ENCODE measurements around the gene PPARG. TPM values are rescaled to one million over a fixed set of nuclear protein-coding genes. Genes with fewer than 3 reads are reported as not detected.

The PPARG gene
- total RNA-seq, 1 donor from 2014 or later = 128 TPM

DNA sequence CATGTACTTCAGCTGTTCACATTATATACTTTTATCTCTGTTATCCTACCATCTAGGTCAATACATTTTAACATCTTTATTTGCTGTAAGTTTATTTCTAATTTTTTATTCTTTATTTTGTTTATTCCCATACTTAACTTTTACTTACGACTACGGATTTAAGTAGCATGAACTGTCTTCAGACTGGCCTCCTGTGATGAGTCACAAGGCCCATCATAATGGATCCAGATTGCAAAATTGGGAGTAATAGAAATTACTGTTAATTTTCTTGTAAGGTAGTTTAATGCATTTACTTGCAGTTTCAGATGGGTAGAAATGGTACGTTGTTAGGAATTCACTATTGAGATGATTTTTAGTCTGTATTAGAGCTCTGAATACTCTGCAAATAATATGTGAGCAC, 45.9 kb downstream of the PPARG start:
- TF ChIP-seq, protein P1, sequence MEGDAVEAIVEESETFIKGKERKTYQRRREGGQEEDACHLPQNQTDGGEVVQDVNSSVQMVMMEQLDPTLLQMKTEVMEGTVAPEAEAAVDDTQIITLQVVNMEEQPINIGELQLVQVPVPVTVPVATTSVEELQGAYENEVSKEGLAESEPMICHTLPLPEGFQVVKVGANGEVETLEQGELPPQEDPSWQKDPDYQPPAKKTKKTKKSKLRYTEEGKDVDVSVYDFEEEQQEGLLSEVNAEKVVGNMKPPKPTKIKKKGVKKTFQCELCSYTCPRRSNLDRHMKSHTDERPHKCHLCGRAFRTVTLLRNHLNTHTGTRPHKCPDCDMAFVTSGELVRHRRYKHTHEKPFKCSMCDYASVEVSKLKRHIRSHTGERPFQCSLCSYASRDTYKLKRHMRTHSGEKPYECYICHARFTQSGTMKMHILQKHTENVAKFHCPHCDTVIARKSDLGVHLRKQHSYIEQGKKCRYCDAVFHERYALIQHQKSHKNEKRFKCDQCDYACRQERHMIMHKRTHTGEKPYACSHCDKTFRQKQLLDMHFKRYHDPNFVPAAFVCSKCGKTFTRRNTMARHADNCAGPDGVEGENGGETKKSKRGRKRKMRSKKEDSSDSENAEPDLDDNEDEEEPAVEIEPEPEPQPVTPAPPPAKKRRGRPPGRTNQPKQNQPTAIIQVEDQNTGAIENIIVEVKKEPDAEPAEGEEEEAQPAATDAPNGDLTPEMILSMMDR (IDR thresholded peaks at IDR 0.05) = no peak
- H3K4me1 ChIP-seq = no peaks in the 10 kb centered on the region
- H3K27ac ChIP-seq = no peak overlapping the region
- no peaks in the 10 kb centered on the region for H3K9me3 ChIP-seq
- intact Hi-C loops (cut with DNase I) = no loop called here
- ATAC-seq (no peak), DNase-seq (no peak)
- no peaks in the 10 kb centered on the region for H3K27me3 ChIP-seq (ENCODE audit: low read depth)
- H3K4me3 ChIP-seq = no peak overlapping the region
- H3K36me3 ChIP-seq = no peaks in the 10 kb centered on the region

DNA sequence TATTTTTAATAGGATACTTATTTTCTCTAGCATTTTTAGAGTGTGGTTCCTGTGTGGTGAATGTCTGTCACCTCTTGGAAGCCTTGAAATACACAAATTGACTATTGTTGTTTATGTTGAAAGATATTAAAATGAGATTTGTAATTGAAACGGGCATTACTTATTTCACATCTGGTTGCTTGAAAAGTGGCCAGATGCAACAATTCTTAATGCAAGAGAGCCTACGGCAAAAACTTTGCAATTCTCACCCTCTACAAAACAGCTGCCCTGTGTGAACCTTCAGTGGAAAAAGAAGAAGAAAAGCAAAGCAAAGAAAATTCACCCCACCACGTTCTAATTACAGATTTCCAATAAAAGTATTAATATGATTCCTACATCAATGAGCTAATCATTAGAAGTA, 46.6 kb downstream of the PPARG start:
- Histone ChIP-seq H3K36me3 (no peaks in the 10 kb centered on the region), H3K4me1 (no peaks in the 10 kb centered on the region), H3K9me3 (no peaks in the 10 kb centered on the region), H3K4me3 (no peak overlapping the region), H3K27ac (no peak overlapping the region), H3K27me3 (ENCODE audit: low read depth) (no peaks in the 10 kb centered on the region)
- DNase-seq = no peak
- no peak for ATAC-seq
- intact Hi-C loops (cut with DNase I) = no loop called here
- TF ChIP-seq, protein P1 (IDR thresholded peaks at IDR 0.05) = no peak

GRCh38 chr3:12336099-12336498, 47.2 kb downstream of the PPARG start:
- no peak overlapping the region for H3K4me3 ChIP-seq
- ATAC-seq (peak; percentile 43 to 48), DNase-seq (no peak)
- H3K9me3 ChIP-seq = no peaks in the 10 kb centered on the region
- H3K27me3 ChIP-seq (ENCODE audit: low read depth) = no peaks in the 10 kb centered on the region
- intact Hi-C loops (cut with DNase I) = no loop called here
- no peaks in the 10 kb centered on the region for H3K36me3 ChIP-seq
- no peak overlapping the region for H3K27ac ChIP-seq
- TF ChIP-seq, protein P1 (IDR thresholded peaks at IDR 0.05) = no peak
- no peaks in the 10 kb centered on the region for H3K4me1 ChIP-seq

DNA sequence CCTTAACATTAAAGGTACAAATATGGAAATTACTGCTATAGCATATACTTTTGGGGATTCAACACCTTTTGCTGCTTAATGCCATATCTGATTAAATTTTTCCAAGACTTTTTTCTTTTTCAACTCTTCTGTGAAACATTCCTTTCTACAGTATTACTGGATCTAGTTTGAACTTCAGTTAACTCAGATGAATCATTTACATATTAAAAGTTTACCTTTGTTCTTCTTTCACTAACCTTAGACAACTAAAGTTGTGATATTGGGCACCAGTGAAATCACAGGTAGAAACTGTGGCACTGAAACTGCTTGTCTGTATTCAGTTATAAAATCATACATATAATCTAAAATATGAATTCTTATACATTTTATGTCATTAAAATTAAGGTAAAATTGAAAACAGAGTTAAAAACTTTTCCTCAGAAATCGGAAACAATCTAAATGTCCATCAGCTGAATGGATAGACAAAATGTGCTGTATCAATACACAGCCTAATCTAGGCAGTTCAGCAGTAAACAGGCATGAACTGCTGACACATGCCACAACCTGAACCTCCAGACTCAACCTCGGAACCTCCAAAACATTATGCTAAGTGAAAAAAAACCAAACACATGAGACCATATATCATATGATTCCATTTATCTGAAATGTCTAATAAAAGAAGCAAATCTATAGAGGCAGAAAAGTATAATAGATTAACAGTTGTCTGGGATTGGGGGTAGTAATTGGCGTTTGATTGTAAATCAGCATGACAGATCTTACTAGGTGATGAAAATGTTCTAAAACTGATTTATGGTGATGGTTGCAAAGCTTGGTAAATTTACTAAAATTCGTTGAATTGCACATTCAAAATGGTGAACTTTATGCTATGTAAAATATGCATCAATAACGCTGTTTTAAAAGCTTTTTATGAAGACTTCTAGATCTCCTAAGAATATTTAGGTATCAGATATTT, 50.0 kb downstream of the PPARG start:
- intact Hi-C loops (cut with DNase I) = no loop called here
- TF ChIP-seq, protein P1 (IDR thresholded peaks at IDR 0.05) = no peak

DNA sequence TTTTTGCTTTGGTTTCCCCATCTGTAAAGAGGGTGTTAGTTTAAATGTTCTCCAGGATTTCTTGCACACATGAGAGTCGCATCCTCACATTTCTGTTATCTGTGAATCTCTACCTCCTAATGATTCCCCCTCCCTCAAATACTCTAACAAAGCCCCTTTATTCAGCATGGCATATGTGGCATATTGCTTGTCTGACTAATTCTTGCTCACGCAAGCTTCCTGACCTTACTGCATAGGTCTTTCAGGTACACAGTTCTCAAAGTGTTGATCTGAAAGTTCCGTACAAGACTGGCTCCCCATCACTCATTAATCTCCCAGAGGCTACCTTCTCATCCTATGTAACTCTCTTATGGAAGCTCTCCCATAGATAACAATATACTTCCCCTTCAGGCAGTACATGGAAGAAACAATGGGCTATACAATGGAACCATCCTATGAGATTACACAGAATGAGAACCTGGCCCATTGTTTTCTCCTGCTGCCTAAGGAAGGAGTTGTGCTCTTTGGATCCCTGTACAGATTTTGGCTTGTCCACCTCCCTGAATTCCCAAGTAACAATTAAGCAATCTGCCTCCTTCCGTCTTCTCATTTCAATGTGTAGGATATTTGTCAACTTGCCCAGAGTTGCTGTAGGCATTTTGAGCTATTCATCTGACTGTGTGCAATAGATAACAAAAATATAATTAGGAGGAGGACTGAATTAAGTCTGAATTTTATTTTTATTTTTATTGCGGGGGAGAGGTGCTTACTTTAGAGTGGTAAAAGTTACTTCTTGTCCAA, 51.0 kb downstream of the PPARG start:
- no peak for ATAC-seq
- intact Hi-C loops (cut with DNase I) = no loop called here
- no peaks in the 10 kb centered on the region for H3K9me3 ChIP-seq
- DNase-seq = no peak
- TF ChIP-seq, protein P1 (IDR thresholded peaks at IDR 0.05) = no peak
- no peak overlapping the region for H3K27ac ChIP-seq
- H3K4me1 ChIP-seq = no peaks in the 10 kb centered on the region
- H3K36me3 ChIP-seq = no peaks in the 10 kb centered on the region
- no peak overlapping the region for H3K4me3 ChIP-seq
- H3K27me3 ChIP-seq (ENCODE audit: low read depth) = no peaks in the 10 kb centered on the region

More for the DNA sequence above, 50.0 kb downstream of the PPARG start:
- Histone ChIP-seq H3K4me3 (no peak overlapping the region), H3K4me1 (no peaks in the 10 kb centered on the region), H3K9me3 (no peaks in the 10 kb centered on the region), H3K27me3 (ENCODE audit: low read depth) (no peaks in the 10 kb centered on the region), H3K27ac (no peak overlapping the region), H3K36me3 (no peaks in the 10 kb centered on the region)
- ATAC-seq = no peak
- DNase-seq = no peak

Measured in lower lobe of right lung (tissue), 2 donors.